GM23248 (cell line): ENCODE results near the gene MVD.

ENCODE experiments used
- EZH2 ChIP-seq: fragments of 200-600 bp; sonication (generic); IDR thresholded peaks from 2 replicates; pipeline ENCODE4 v1.6.1; 2018; ENCODE audit warnings: antibody characterized with exemption, mild to moderate bottlenecking; ENCODE audit not compliant: insufficient read depth, poor library complexity, severe bottlenecking
- EZH2phosphoT487 ChIP-seq: fragments of 200-600 bp; sonication (generic); IDR thresholded peaks from 2 replicates; pipeline ENCODE4 v1.6.1; 2018; ENCODE audit warnings: antibody characterized with exemption, moderate library complexity, mild to moderate bottlenecking, low read depth; ENCODE audit not compliant: insufficient read depth

DNA sequence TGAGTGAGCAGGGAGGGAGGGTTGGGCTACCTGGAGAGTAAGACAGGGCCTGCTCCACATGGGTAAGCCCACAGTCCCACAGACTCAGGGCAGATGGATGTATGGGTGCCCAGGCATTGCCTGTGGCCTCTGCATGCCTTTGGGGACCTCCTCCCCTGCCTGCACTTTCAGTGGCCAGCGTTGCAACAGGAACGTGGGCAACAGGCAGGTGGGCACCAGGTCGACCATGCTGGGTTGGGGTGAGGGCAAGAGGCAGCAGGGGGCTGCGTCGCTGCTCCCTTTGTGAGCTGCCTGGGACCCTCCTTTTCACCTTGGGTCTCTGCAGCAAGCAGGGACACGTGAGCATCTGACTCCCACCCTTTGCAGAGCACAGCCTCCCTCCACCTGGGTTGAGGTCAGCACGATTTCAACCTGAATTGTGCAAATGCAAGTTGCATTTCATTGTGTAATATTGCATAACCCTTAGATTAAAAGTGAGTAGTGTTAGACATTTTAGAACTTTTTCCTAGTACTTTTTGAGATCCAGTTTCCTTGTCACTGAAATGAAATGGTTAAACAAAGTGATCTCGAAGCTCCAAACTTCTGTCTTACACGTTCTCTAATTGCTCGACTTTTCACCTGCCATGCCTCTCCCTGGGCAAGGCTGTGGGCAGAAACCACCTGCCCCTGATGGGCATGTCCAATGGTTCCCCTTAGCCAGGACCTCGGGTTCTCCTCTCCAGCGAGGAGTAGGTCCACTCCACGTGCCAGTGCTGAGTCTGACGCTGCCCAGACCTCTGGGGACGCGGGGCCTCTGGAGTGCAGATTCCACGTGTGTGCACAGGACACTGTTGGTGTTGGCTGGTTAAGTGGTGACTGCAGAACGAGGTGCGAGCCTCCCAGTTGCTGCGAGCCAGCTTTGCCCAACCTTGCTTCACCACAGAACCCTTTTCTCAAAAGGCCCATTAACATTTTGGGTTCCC lies 57.4 kb downstream of the MVD start:
- no peak for TF ChIP-seq EZH2
- TF ChIP-seq EZH2phosphoT487, result no peak
